Tibial nerve (tissue), 4 donors: ENCODE measurements around the gene SMIM32.

Experiments used
- CTCF ChIP-seq, 5 experiments: fragments of 200-600 bp in 3 of 5; fragments of 450-650 bp in 2 of 5; sonication (generic) in 3 of 5; IDR thresholded peaks; one replicate each; pipeline ENCODE4 v1.5.1; 2016 to 2019; ENCODE audit warnings: antibody characterized with exemption in 5 of 5, mild to moderate bottlenecking in 3 of 5, moderate library complexity in 2 of 5
- EP300 ChIP-seq, 2 donors: sonication (generic); formaldehyde crosslinking; IDR thresholded peaks; one replicate each; pipeline ENCODE4 v1.6.1; 2017; ENCODE audit warnings: antibody characterized with exemption in 2 of 2, mild to moderate bottlenecking in 1 of 2
- POLR2A ChIP-seq, 2 donors: fragments of 450-650 bp; IDR thresholded peaks; one replicate each; pipeline ENCODE4 v1.6.1; 2017; ENCODE audit warnings: antibody characterized with exemption in 2 of 2, mild to moderate bottlenecking in 2 of 2, moderate library complexity in 2 of 2

DNA sequence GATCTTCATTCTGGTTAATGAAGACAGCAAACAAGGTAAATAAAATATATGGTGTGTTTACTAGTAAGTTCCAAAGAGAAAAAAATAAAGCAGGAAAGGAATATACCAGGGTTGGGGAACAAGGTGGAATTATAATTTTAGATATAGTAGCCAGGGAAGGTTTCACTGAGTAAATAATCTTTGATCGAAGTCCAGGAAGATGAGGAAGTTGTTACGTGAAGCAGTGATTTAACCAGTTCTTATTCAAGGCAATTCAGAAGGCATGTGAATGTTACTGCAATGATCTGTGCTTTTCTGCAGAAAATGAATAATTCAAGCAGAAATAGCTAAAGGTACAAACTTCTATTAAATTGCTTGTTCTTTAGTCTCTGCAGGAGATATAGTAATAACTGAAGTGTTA, 6.2 kb downstream of the SMIM32 start:
- TF ChIP-seq POLR2A (IDR thresholded peaks at IDR 0.05) (no peak), CTCF (IDR thresholded peaks at IDR 0.05) (no peak), EP300 (IDR thresholded peaks at IDR 0.05) (no peak)
